HG03521 (cell line): ENCODE measurements around the gene TMX4.
A peak's percentile ranks its signal among the peaks of the same experiment; 100 is the strongest.
"Not testable (repeated sequence)": the region's sequence is repeated elsewhere in the genome, so short reads cannot be mapped to it uniquely, and the experiment has no call there.

Source experiments
- ATAC-seq: cut with Tn5 transposase; IDR thresholded peaks from one replicate; pipeline ENCODE4 v1.9.1; 2021; ENCODE audit warnings: mild to moderate bottlenecking, moderate library complexity; ENCODE audit not compliant: unreplicated experiment

Gene TMX4

GRCh38 chr20:8019246-8019997, at the start of gene TMX4:
Gene TMX4, minus strand, starts transcription at chr20:8019761. Its CDS starts 148 bp downstream, at chr20:8019613.
- peak; percentile 86 for ATAC-seq

DNA sequence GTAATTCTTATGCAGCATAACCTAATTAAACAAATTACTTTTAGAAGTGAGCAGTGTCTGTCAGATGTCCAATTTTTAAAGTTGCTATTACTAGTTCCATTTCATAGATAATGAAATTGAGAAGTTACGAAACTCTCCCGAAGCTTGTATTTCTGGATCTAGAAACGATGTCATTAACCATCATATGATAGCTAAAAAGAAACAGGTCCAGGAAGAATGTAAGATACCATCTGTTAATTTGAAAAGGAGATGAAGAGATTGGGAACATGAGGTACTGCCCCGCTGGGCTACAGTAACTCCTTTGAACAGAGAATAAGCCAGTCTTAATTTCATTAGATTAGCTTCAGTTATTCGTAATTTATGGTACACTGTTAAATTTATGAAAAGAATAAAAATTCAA, 47.5 kb upstream of the TMX4 start:
- no peak for ATAC-seq

DNA sequence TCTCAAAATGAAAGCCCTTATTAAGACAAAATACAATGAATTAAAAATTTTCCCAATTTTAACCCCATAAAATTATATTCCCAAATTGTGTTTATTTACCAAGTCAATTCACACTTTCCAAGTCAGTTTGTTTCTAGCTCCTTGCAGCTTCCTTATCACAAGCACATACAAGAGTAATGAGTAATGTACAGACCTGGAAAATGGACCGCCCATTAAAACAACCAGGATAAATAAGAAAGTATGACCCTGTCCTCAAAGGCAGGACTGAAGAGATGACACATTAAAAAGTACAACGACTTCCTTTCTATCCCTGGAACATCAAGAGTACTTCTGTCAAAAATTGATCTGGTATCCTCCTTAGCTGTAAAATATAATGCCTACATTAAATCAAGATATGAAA, 47.1 kb upstream of the TMX4 start:
- ATAC-seq: no peak

- no peak for ATAC-seq
These were observed 46.1 kb upstream of the TMX4 start for GRCh38 chr20:8065691-8066090.

GRCh38 chr20:8062756-8063155, 43.2 kb upstream of the TMX4 start:
- no peak for ATAC-seq

DNA sequence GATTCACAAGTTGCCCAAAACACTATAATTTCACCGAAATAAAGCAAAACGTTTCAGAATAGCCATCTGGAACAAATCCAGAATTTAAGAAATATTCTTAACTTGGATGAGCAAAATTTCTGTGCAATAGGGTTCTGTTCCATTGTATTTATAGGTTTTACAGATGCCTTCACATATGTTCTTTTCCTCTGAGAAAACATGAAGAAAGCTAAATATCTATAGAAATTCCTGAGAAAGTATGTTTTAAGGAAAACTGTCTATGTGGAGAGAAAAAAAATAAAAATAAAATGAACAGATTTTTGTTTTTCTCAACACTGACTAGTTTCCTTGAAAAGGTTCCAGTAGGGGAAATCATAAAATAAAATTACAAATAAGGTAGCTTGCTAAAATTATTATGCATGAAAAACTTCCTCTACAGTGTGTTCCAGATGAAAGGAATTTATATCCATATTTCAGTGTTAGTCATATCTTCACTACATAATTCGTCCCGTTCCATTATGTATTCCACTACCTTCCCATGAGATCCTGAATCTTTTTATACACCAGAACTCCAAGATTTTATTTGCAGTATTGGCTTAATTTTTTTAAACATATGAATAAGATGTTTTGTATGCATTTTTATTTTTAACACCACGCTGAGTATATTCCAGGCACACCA, 42.4 kb upstream of the TMX4 start:
- no peak for ATAC-seq

DNA sequence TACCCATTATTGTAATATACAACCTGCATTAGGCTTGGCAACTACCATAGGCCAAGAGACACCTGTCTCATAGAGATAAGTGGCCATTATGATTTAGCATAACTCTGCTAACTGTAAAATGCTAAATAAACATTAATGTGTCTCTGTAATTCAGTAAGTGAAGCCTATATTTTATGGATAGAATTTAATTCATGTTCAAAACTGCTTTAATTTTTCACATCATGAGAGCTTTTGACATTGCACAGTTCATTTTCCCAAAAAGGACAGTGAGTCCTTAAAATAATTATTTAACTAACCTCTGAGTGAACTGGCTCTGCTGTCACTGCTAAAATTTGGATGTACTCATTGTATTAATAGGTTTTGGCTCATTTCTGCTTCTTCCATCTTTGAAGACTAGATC, 41.4 kb upstream of the TMX4 start:
- ATAC-seq: no peak

- no peak for ATAC-seq
These were observed 38.3 kb upstream of the TMX4 start for GRCh38 chr20:8057871-8058270.

DNA sequence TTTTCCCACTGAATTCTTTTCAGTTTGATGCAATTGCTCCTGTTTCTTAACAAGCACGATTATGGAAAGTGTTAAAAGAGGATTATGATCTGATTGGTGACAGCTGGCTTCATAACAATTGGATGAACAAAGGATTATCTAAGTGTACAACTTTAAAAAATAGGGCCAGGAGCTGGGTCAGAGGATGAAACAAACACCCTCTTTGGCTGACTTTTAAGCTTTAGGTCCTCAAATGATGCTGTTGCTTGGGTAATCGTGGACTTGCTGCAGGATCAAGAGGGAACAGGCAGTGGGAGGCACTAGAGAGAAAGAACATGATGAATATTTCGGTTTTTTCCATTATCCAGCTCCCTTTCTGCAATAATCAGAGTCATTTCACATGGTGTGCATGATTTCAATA, 35.5 kb upstream of the TMX4 start:
- no peak for ATAC-seq

DNA sequence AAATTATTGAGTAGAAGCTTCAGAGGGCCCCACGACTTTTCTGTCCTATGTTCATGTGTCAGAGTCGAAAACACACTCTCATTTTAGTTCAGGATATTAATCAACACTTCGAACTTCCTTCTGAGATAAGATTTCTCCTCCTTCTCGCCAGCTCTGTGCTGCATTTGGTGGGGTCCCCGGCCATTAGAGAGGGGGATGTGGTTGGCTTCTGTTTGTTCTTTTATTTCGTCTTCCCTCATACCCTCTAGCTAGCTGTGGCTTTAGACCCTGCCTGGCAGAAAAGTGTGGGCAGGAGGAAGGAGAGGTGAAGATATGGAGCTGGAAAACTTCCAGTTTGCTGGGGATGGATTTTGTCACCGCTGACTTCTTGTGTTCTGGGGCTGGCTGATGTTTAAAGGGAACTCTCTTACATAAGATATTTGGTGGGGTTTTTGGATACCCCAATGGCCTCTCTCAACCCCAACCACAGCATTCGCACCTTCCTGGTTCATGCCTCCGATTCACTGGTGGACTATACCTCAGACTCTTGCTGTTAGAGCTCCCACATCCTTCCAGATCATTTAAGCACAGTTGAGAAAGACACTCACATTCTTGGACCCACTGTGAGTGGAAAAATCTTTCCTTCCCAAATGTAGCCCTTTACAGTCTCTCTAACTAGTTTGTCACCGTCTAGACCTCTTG, 30.7 kb upstream of the TMX4 start:
- no peak for ATAC-seq

DNA sequence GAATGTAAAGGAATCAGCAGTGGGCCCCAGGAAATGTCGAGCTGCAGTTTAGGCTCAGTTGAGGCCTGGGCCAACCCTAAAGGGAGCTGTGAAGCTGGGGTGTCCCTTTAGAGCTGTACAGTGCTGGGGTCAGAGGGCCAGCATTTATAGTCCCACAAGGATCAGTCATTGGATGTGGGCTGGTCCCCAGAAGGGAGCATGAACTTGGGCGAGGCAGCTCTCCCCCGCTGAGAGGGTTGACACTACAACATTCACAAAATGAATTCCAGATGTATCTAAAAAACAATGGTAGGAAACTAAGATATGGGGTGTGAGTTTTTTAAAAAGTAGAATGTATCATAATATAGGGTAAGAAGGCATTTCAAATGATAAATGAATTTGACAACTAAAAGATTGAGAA, 29.7 kb upstream of the TMX4 start:
- ATAC-seq: no peak

GRCh38 chr20:8045946-8046345, 26.4 kb upstream of the TMX4 start:
- ATAC-seq: no peak

- peak; percentile 73 for ATAC-seq
These were observed 24.2 kb upstream of the TMX4 start for GRCh38 chr20:8043687-8044282.

- ATAC-seq: no peak
These were observed 19.5 kb upstream of the TMX4 start for GRCh38 chr20:8039042-8039441.

DNA sequence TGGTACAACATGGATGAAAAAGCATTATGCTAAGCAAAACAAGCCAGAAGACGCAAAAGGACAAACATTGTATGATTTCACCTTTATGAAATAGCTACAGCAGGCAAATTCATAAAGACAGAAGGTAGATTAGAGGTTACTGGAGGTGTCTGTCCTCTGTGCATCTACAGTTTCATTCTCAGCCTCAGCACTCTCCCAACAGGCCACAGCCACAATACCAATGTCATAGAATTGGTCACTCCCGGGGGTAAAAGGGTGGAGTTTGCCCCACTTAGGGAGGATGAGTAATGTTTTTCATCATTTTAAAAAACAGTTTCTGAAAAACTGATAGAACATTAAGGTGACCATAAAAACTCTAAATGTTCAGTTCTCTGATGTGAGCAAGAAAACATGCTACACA, 17.2 kb upstream of the TMX4 start:
- no peak for ATAC-seq

DNA sequence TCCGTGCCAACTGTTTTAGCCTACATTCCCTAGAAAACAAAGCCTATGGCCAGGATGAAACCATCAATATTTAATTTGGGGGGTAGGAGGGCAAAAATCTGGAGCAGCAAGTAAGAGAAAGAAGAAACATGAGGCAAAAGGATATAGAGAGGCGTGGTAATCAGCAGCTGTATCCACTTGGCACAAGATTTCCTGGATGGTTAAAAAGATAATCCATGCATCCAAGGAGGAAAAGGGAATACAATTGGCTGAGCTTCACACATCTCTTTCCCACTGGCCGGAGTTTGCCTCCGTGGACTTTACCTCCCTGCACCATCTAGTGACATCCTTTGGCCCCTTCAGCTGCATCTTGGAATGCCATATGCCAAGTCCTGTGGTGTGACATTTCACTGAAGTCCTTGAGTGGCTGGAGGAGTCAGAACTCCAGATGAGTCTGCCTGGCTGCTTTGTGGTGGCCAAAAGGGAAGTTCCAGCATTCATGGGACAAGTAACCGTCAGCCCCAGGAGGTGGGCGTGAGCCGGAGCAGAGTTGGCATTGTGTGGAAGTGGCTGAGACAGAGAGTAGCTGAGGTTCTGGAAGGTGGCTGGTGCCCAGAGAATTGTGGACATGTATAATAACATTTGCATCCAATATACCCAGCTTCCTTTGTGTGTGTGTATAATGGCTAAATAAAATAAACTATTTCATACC, 13.7 kb upstream of the TMX4 start:
- ATAC-seq: no peak

GRCh38 chr20:8032499-8032898, 12.9 kb upstream of the TMX4 start:
- no peak for ATAC-seq

GRCh38 chr20:8031539-8031938, 12.0 kb upstream of the TMX4 start:
- not testable (repeated sequence) for ATAC-seq

DNA sequence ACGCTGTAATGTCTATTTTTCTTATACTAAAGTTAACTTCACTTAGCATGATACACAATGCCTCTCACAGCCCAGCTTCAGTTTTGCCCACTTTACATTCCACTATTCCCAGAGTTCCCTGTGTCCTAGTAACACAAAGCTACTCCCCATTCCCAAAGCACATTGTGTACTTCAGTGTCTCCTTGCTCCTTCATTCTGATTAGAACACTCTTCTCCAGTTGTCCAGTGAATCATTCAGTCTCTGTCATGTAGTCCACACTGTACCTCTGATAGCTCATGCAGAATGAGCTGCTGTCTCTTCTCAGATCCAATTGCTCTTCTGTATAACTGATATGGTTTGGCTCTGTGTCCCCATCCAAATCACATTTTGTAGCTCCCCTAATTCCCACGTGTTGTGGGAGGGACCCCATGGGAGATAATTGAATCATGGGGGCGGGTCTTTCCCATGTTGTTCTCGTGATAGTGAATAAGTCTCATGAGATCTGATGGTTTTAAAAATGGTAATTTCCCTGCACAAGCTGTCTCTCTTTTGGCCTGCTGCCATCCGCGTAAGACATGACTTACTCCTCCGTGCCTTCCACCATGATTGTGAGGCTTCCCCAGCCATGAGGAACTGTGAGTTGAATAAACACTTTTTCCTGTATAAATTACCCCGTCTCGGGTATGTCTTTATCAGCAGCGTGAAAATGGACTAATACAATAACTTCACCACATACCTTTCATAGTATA, 2.1 kb upstream of the TMX4 start:
- ATAC-seq: no peak

- ATAC-seq: peak; percentile 27
These were observed 936 bp upstream of the TMX4 start for GRCh38 chr20:8020314-8021079.
